Activated naive CD8-positive, alpha-beta T cell treated with anti-CD3 and anti-CD28 coated beads, Interleukin-2, amount 50 U/mL, for 16 hours (primary cell): ENCODE measurements around the gene SH3RF2.

Experiments used
- DNase-seq: peaks from one replicate; pipeline ENCODE4 v3.0.0-alpha.2; 2020; ENCODE audit warnings: low read depth, low spot score

The SH3RF2 gene

GRCh38 chr5:145920542-145921210, 15.7 kb upstream of the SH3RF2 start:
- DNase-seq = no peak

- DNase-seq = no peak
Measured at GRCh38 chr5:145921211-145921610, 15.2 kb upstream of the SH3RF2 start.

GRCh38 chr5:145922059-145922458, 14.3 kb upstream of the SH3RF2 start:
- DNase-seq = no peak

- DNase-seq = no peak
Measured at GRCh38 chr5:145923405-145923804, 13.0 kb upstream of the SH3RF2 start.

- no peak for DNase-seq
Measured at GRCh38 chr5:145924849-145925248, 11.5 kb upstream of the SH3RF2 start.

GRCh38 chr5:145925353-145925752, 11.0 kb upstream of the SH3RF2 start:
- no peak for DNase-seq

GRCh38 chr5:145925803-145926202, 10.6 kb upstream of the SH3RF2 start:
- DNase-seq = no peak

- DNase-seq = no peak
Measured at GRCh38 chr5:145931718-145932117, 4.7 kb upstream of the SH3RF2 start.

GRCh38 chr5:145934276-145934675, 2.1 kb upstream of the SH3RF2 start:
- DNase-seq = no peak

- no peak for DNase-seq
Measured at GRCh38 chr5:145937432-145938250, 1.3 kb downstream of the SH3RF2 start.

GRCh38 chr5:145938776-145939539, 2.6 kb downstream of the SH3RF2 start:
- DNase-seq = no peak

- DNase-seq = no peak
Measured at GRCh38 chr5:145939540-145940065, 3.2 kb downstream of the SH3RF2 start.

GRCh38 chr5:145941096-145941447, 4.7 kb downstream of the SH3RF2 start:
- no peak for DNase-seq

- no peak for DNase-seq
Measured at GRCh38 chr5:145941448-145942130, 5.2 kb downstream of the SH3RF2 start.

GRCh38 chr5:145942201-145942600, 5.8 kb downstream of the SH3RF2 start:
- DNase-seq = no peak

GRCh38 chr5:145942749-145943148, 6.4 kb downstream of the SH3RF2 start:
- no peak for DNase-seq

- no peak for DNase-seq
Measured at GRCh38 chr5:145943674-145944121, 7.3 kb downstream of the SH3RF2 start.

- no peak for DNase-seq
Measured at GRCh38 chr5:145944328-145944727, 8.0 kb downstream of the SH3RF2 start.

GRCh38 chr5:145945620-145946111, 9.3 kb downstream of the SH3RF2 start:
- DNase-seq = no peak

GRCh38 chr5:145946112-145946861, 9.9 kb downstream of the SH3RF2 start:
- DNase-seq = no peak

- DNase-seq = no peak
Measured at GRCh38 chr5:145947581-145947980, 11.2 kb downstream of the SH3RF2 start.
